Ureter (tissue), 1 donor: ENCODE data around the gene SPTSSB. TPM values are rescaled to one million over a fixed set of nuclear protein-coding genes. Genes with fewer than 3 reads are reported as not detected.
A peak's percentile ranks its signal among the peaks of the same experiment; 100 is the strongest.

Experiments used
- DNase-seq: peaks from one replicate; pipeline ENCODE4 v3.0.0-alpha.2; 2020; ENCODE audit warnings: low spot score
- total RNA-seq: library from RNA; stranded (reverse); gene quantifications from one replicate; pipeline ENCODE4 v1.2.4, GENCODE V29; 2023
- donor health status: DM: yes; HTN: yes; CAD: no.

SPTSSB gene
- total RNA-seq, 1 donor from 2014 or later, result 242 TPM

DNA sequence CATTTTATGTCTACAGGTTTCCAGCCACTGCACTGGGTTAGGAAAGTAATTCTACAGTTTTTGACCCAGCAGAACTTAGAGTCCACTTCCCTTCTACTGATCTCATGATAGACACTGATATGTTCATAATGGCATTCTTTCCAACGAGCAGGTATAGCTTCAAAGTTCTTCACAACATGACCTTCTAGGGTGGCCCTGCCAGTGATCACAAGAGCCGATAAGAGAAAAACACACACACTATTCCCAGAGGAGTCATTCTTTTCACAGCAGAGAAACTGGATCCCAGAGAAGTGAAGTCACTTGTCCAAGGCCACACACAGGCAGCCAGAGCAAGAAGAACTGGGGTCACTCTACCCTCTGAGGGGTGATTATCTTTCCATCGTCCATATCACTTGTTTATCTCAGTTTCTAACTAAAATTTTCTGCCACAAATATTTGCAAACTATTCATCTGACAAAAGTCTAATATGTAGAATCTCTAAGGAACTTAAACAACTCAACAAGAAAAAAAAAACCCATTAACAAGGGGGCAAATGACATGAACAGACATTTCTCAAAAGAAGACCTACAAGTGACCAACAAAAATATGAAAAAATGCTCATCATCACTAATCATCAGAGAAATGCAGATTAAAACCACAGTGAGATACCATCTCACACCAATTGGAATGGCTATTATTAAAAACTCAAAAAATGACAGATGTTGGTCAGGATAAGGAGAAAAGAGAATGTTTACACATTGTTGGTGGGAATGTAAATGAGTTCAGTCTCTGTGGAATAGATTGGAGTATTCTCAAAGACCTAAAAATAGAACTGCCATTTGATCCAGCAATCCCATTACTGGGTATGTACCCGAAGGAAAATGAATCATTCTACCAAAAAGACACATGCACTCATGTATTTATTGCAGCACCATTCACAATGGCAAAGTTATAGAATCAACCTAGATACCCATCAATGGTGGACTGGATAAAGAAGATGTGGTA, 31.5 kb downstream of the SPTSSB start:
- DNase-seq, result no peak

DNA sequence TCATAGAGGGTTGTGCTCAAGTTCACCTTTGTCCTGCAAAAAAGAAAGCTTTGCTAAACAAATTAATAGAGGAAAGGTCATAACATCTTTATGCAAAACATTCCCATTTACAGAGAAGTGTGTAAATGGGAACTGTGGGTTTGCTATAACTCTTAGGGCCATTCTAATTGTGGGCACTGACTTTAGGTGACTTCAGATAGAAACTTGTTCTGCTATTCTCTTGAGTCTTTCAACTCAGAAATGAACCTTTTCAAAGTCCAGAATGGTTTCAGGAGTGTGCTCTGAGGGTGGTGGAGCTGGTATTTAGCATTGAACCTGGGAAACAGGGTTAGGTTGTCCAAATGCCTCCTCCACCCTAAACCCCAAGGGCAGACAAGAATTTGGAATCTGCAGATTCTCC, 34.0 kb downstream of the SPTSSB start:
- DNase-seq, result no peak

DNA sequence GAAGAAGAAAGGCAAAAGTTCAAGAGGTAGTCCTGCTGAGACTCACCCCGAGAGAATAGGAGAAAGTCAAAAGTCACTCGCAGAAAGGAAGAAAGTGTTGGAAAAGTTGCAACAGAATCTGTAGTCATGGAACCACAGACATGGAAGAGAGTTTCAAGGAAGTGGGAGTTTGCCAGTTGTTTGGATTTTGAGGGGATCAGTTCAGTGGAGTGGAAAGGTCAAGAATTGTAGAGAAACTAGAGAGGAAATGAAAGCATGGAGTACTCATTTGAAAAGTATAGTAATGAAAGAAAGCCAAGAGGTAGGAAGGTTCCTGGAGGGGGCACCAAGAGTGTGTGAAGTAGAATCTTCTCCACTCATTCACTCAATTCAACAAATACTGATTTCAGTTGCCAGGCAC, 34.7 kb downstream of the SPTSSB start:
- DNase-seq, result no peak

DNA sequence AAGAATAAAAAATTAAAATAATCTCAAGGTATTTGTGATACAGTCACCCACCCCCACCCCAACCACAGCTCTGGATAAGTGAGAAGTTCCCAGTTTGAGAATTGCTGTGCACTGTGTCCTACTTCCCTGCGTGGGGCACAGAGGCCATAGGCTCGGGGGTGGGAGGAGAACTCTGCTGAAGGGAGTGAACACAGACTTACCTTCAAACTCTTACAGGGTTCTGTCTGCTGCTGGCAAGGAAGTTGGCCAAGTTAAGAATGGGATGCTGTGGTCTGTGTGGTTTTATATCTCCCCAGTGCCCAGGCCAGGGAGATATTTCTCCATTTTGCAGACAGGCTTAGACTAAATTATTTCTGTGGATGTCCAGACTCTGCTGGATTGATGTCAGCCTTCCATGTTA, 37.6 kb downstream of the SPTSSB start:
- DNase-seq, result no peak

DNA sequence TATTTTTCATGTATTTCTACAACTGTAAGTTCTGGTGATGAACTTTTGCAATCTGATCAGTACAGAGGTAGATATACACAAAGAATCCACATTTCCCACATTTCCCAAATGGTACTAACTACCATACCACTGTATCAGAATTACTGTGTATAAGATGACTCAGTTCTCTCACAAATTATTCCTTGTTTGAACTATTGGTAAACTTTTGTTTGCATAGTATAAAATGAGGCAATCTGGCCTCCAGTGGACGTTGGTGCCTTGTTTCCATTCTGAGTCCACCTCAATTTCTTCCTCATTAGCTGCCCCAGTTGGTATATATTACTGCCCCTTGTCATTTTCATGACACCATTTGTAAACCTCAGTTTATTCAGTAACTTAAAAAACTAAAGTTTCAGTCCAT, 38.5 kb downstream of the SPTSSB start:
- DNase-seq, result no peak

DNA sequence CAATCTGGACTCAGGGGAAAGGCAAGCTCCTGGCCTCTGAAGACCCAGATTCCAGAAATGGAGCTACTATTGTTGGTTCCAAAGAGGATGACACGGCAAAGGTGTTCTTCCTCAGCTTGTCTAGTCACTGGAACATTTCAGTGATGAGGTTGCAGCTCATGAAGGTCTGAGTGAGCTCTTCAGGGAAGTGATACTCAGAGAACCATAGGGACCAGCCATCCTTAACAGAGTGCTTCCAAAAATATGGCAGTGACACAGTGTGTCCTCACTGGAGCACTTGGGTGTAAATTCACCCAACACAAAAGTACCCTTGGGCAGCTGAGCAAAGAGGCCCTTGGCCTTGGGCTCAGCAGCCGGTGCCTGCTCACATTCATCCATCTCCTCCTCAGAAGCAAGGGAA, 46.3 kb downstream of the SPTSSB start:
- no peak for DNase-seq

DNA sequence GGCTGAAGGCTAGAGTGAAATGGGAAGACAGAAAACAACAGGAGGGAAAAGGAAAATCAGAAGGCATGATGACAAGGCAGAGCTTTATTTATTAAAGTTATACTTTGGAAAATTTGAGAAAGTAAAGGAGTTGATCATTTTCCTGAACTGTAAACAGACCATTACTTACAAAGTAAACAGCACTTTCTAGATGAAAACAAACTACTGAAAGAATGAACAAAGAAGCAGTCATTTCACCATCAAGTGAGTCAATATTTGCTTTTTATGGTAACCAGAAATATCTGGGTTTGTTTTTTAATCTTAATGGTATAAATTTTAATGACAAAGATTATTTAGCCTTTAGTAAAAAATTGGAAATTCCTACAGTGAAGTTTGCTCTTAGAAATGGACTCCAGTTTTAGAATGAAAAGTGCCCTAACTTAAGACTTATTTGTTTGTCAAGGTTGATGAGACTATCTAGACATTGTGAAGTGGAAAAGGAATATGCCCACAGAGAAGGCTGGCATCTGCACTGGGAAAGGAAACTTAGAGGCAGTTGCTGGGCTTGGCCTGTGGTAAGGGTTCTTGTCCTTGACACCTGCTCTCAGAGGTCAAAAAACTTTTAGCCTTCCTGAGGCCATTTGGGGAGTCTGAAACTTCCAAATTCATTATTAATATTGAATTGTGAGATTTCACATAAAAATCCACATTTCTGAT, 47.2 kb downstream of the SPTSSB start:
- no peak for DNase-seq

DNA sequence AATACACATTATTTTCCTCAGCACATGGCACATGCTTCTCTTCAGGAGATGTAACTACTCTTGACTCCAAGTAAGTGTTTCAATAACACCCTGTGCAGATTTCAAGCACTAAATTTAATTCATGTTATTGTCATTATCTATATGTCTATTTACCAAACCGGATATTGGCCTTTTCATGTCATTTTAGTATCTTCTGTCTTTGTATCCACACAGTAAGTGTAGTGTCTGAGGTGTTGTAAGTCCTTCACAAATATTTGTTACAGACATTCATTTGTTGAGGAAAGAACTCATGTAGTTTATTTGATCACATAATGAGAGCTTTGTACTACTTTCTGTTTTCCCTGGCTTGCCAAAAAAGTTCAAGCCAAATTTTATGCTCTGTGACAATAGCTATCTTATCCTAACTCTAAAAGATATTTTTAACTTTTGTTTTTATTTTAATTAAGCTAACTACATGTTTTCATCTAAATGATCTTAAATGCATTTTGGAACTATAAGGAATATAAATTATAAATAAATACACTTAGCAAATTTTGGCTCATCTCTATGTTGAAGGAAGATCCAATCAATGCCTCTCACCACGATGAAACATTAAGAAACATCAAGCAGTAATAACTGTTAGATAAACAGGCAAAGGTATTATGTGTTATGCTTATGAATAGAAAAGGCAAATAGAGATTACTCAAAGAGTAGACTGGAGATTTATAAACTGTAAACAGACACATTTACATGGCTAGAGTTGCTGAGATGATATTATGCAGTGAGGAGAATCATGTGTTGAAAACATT, 48.3 kb downstream of the SPTSSB start:
- DNase-seq, result no peak

DNA sequence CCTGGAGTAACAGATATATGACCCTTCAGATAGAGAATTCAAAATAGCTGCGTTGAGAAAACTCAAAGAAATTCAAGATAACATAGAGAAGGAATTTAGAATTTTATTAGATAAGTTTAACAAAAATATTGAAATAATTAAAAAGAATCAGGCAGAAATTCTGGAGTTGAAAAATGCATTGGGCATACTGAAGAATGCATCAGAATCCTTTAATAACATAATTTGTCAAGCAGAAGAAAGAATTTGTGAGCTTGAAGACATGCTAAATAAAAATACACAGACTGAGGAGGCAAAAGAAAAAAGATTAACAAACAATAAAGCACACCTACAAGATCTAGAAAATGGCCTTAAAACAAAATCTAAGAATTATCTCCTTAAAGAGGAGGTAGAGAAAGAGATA, 50.5 kb downstream of the SPTSSB start:
- DNase-seq, result no peak

DNA sequence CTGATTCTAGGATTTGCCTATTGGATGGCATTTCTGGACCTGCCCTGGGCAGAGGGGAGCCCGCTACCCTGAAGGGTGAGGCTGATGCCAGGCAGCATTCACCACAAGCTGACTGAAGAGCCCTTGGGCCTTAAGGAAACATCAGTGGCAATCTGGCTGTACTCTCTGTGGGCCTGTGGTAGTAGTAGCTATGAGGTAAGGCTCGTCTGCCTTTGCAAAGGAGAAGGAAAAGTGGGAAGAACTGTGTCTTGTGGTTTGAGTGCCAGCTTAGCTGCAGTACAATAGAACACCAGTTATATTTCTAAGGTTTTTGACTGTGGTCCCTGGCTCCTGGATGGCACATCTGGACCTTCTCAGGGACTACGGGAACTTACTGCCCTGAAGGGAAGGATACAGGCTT, 51.5 kb downstream of the SPTSSB start:
- no peak for DNase-seq

DNA sequence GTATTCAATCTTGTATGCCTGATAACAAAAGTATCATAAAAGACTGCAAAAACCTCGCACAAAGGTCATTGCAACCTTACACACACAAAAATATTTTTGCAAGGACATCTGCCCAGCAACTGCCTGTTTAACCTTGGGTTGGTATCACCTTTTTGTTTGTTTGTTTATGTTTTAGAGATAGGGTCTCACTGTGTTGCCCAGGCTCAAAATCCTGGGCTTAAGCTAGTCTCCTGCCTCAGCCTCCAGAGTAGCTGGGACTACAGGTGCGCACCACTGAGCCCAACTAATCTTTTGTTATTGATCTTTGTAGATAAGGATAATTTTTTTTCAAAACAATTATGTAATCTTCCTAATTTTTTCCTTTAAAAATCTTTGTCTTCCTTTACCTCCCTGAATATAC, 54.2 kb downstream of the SPTSSB start:
- no peak for DNase-seq

DNA sequence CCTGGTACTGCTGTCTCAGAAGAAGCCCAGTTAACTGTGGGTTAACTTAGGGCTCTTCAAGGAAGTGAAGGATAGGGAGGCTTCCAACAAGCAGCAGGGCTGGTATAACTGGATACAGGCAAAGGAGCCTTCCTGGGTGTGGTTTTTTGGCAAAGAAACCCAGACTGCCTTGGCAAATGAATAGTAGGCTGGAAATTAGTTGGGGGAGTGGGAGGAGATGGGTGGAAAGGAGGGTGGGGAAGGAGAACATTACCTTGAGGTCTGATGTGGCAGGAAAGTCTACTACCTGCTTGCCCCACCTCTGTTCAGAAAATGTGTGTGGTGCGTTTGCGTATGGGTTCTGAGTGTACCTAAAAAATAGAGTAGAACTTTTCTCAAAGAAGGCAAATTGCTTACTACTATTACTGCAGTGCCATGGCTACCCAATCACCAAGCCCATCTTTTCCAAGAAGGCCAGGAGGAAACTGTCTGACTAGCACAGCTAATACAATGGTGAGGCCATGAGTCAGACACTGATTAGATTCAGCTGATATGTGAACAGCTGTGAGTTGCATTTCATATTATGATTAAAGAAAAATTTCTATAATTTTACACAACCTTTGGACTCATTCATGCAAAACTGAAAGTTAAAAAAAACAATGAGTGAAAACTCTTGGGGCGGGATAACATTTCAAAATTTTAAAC, 55.2 kb downstream of the SPTSSB start:
- DNase-seq, result peak; percentile 54

DNA sequence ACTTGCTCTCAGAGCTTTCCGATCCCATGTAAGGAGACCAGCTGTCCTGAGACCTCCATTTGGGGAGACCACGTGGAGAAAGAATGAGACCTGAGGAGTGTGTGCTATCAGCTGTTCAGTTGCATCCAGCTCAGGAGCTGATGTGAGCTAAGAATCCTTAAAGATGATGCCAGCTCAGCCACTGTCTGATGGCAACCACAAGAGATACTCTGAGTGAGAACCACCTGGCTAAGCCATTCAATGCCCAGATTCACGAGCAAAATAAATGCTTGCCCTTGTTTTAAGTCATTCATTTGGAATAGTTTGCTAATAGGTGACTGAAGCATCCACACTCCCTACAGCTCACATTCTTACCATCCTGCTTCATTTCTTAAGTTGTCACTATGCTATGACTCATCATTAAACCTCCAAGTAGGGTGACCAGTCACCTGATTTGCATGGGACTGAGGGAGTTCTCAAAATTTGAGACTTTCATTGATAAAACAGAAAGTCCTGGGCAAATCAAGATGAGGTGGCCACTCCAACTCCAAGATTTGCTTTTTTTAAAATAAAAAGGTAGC, 56.4 kb downstream of the SPTSSB start:
- no peak for DNase-seq

DNA sequence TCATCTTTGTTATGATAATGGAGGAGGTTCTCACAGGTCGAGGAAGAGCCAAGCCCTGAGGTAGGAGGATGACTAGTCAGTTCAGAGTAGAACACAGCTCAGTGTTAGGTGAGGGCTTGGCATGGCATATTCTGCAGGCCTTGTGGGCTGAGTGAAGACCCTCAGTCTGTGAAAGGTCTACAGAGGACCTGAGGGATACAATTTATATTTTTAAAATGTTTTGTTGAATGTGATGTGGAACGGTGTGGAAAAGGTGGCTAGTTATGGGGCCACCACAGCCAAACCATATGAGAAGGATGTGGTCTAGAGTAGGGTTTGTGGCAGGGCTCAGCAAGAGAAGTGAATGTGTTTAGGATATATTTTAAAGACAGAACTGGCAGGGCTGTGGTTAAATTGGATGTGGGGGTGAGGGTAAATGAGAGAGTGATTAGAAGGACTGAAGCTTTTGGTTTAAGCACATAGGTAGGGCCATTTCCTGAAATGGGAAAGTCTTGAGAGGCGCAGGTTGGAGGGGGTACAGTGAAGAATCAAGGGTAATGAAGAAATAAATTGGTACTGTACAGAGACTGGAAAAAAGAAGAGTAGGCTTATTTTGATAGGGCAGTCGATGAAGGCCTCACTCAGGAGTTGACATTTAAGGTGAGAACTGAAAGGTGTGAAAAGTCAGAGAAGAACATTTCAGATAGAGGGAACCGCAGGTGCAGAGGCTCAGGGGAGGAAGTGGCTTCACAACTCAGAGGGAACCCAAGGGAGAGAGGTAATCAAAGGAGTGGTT, 60.5 kb downstream of the SPTSSB start:
- no peak for DNase-seq

DNA sequence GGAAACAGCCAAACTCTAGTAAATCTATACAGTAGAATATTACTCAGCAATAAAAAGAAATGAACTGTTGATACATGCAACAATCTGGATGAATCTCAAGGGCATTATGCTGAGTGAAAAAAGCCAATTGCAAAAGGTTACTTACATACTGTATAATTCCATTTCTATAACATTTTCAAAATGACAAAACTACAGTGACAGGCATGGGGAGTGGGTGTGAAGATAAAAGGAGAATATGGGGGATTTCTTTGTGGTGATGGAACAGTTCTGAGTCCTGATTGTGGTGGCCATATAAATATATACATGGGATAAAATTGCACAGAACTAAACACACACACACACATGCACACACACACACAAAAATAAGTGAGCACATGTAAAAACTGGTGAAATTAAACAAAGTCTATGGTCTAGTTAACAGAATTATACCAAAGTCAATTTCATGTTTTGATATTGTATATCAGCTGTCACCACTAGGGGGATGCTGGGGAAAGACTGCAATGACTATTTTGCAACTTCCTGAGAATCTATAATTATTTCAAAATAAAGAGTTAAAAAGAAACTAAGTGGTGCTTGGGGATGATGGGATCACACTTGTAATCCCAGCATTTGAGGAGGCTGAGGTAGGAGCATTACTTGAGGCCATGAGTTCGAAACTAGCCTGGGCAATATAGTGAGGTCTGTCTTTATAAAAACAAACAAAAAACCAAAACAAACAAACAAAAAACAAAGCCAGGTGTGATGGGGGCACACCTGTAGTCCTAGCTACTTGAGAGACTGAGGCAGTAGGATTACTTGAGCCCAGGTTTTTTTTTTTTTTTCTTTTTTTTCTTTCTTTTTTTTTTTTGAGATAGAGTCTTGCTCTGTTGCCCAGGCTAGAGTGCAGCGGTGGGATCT, 66.0 kb downstream of the SPTSSB start:
- DNase-seq, result no peak

DNA sequence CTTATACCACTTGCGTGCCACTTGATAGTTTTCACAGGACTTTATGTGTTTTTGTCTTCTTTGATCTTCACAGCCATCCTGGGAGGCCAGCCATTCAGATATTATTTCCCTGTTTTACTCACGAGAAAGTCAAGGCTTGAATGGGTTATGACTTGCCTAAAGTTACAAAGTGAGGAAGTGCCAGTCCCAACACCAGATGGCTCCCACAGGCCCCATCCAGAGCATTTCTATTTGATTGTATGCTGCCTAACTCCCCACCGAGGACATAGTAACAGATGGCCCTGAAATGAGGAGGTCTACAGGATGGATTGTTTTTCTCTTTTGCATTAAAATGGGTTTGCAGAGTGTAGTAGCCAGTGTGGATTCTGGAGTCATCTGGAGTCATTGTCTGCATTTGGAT, 74.5 kb downstream of the SPTSSB start:
- no peak for DNase-seq

DNA sequence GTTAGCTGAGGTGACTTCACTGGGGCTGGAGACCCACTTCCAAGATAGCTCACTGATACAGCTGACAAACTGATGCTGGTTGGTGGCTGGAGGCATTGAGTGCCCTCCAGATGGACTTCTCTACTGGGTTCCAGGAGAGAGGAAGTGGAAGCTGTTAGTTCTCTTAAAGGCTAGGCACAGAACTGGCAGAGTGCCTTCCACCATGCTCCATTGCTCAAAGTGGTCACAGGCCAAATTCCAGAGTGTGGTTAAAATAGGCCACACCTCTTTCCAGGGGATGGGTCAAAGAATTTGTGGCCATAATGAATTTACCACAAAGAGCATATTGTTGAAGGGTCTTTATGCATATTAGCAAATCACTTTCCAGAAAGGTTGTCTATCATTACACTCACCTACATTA, 76.0 kb downstream of the SPTSSB start:
- no peak for DNase-seq
